Ecto neural progenitor cell (in vitro differentiated cells): ENCODE measurements around the gene MMADHC.
A peak's percentile ranks its signal among the peaks of the same experiment; 100 is the strongest.

Experiments used
- DNase-seq: peaks from one replicate; pipeline ENCODE4 v3.0.0-alpha.2; 2018; ENCODE audit warnings: low spot score

The MMADHC gene

GRCh38 chr2:149556452-149556851 lies 31.1 kb downstream of the MMADHC start:
- no peak for DNase-seq

- no peak for DNase-seq
These were observed 34.7 kb downstream of the MMADHC start for GRCh38 chr2:149552830-149553229.

- DNase-seq = no peak
These were observed 35.3 kb downstream of the MMADHC start for GRCh38 chr2:149552226-149552625.

- DNase-seq = no peak
These were observed 42.9 kb downstream of the MMADHC start for GRCh38 chr2:149544692-149545091.

GRCh38 chr2:149543845-149544244 lies 43.7 kb downstream of the MMADHC start:
- DNase-seq = no peak

GRCh38 chr2:149540138-149540537 lies 47.4 kb downstream of the MMADHC start:
- no peak for DNase-seq

- DNase-seq = no peak
These were observed 49.3 kb downstream of the MMADHC start for GRCh38 chr2:149538138-149538833.

- DNase-seq = no peak
These were observed 50.4 kb downstream of the MMADHC start for GRCh38 chr2:149537092-149537726.

- no peak for DNase-seq
These were observed 50.9 kb downstream of the MMADHC start for GRCh38 chr2:149536649-149537048.

GRCh38 chr2:149534674-149535073 lies 52.9 kb downstream of the MMADHC start:
- DNase-seq = no peak

GRCh38 chr2:149528983-149529382 lies 58.6 kb downstream of the MMADHC start:
- DNase-seq = no peak

GRCh38 chr2:149527998-149528755 lies 59.4 kb downstream of the MMADHC start:
- peak; percentile 49 for DNase-seq

GRCh38 chr2:149526689-149527088 lies 60.9 kb downstream of the MMADHC start:
- no peak for DNase-seq

GRCh38 chr2:149525323-149525722 lies 62.3 kb downstream of the MMADHC start:
- no peak for DNase-seq
